HG02870 (cell line): ENCODE data around the gene HS6ST2.

Experiments
- ATAC-seq: cut with Tn5 transposase; IDR thresholded peaks from one replicate; pipeline ENCODE4 v1.9.1; 2021; ENCODE audit warnings: mild to moderate bottlenecking, moderate library complexity; ENCODE audit not compliant: unreplicated experiment

HS6ST2 gene

GRCh38 chrX:132624466-132624865, 334.0 kb downstream of the HS6ST2 start:
- ATAC-seq = no peak

- no peak for ATAC-seq
Observed at GRCh38 chrX:132623942-132624341, 334.5 kb downstream of the HS6ST2 start.

GRCh38 chrX:132623300-132623699, 335.1 kb downstream of the HS6ST2 start:
- ATAC-seq = no peak

GRCh38 chrX:132622130-132622529, 336.3 kb downstream of the HS6ST2 start:
- ATAC-seq = peak; percentile 40

- no peak for ATAC-seq
Observed at GRCh38 chrX:132618810-132619209, 339.6 kb downstream of the HS6ST2 start.

- ATAC-seq = no peak
Observed at GRCh38 chrX:132615391-132616131, 342.9 kb downstream of the HS6ST2 start.

GRCh38 chrX:132614297-132614696, 344.1 kb downstream of the HS6ST2 start:
- no peak for ATAC-seq

GRCh38 chrX:132613801-132614200, 344.6 kb downstream of the HS6ST2 start:
- no peak for ATAC-seq

- ATAC-seq = peak; percentile 41
Observed at GRCh38 chrX:132612821-132613564, 345.4 kb downstream of the HS6ST2 start.

GRCh38 chrX:132610536-132610935, 347.9 kb downstream of the HS6ST2 start:
- no peak for ATAC-seq

- no peak for ATAC-seq
Observed at GRCh38 chrX:132609362-132609848, 349.0 kb downstream of the HS6ST2 start.

- ATAC-seq = no peak
Observed at GRCh38 chrX:132603700-132604286, 354.6 kb downstream of the HS6ST2 start.

- ATAC-seq = no peak
Observed at GRCh38 chrX:132602701-132603100, 355.7 kb downstream of the HS6ST2 start.

GRCh38 chrX:132594999-132595398, 363.4 kb downstream of the HS6ST2 start:
- no peak for ATAC-seq

- no peak for ATAC-seq
Observed at GRCh38 chrX:132594129-132594528, 364.3 kb downstream of the HS6ST2 start.

GRCh38 chrX:132592880-132593279, 365.5 kb downstream of the HS6ST2 start:
- ATAC-seq = peak; percentile 63

GRCh38 chrX:132591719-132592275, 366.6 kb downstream of the HS6ST2 start:
- no peak for ATAC-seq

GRCh38 chrX:132590350-132591026, 367.9 kb downstream of the HS6ST2 start:
- ATAC-seq = no peak

GRCh38 chrX:132584936-132585335, 373.5 kb downstream of the HS6ST2 start:
- no peak for ATAC-seq

GRCh38 chrX:132576939-132577338, 381.5 kb downstream of the HS6ST2 start:
- no peak for ATAC-seq
